Fibroblast of lung (primary cell): ENCODE results near the gene JARID2. TPM values are rescaled to one million over a fixed set of nuclear protein-coding genes. Genes with fewer than 3 reads are reported as not detected.
A peak's percentile ranks its signal among the peaks of the same experiment; 100 is the strongest.

Source experiments
- DNase-seq, 2 donors: peaks; one replicate each; pipeline versions ENCODE4 v3.0.0 to v3.0.0-alpha.2; 2010; ENCODE audit warnings: low read depth in 2 of 2
- H2AFZ ChIP-seq: 2 replicates; pipeline ENCODE4 v1.5.1; 2012; ENCODE audit warnings: low read length, control low read depth, inconsistent platforms
- H3K27ac ChIP-seq: 2 replicates; pipeline ENCODE4 v1.5.1; 2011; ENCODE audit warnings: low read length, control low read depth; ENCODE audit not compliant: insufficient read depth
- H3K27me3 ChIP-seq: 2 replicates; pipeline ENCODE4 v1.5.1; 2011; ENCODE audit warnings: mild to moderate bottlenecking, low read length; ENCODE audit not compliant: control insufficient read depth, insufficient read depth
- H3K36me3 ChIP-seq: 2 replicates; pipeline ENCODE4 v1.5.1; 2011; ENCODE audit warnings: low read length; ENCODE audit not compliant: control insufficient read depth, insufficient read depth
- H3K4me1 ChIP-seq: 2 replicates; pipeline ENCODE4 v1.5.1; 2011; ENCODE audit warnings: low read length; ENCODE audit not compliant: control insufficient read depth, insufficient read depth; ENCODE audit errors: extremely low read depth
- H3K4me2 ChIP-seq: 2 replicates; pipeline ENCODE4 v1.5.1; 2011; ENCODE audit warnings: low read length, control low read depth; ENCODE audit not compliant: insufficient read depth; ENCODE audit errors: extremely low read depth
- H3K4me3 ChIP-seq, 4 experiments: fragments of 200-600 bp in 1 of 4; sonication (generic) in 1 of 4; replicated peaks in 1 of 4; 2 replicates each; pipeline ENCODE4 v1.5.1; 2011 to 2016; ENCODE audit warnings: low read length in 4 of 4, low read depth in 3 of 4, mild to moderate bottlenecking in 3 of 4, control low read depth in 2 of 4, inconsistent platforms in 1 of 4, mixed read lengths in 1 of 4; ENCODE audit not compliant: insufficient read depth in 1 of 4; ENCODE audit errors: control extremely low read depth in 1 of 4
- H3K79me2 ChIP-seq: 2 replicates; pipeline ENCODE4 v1.5.1; 2012; ENCODE audit warnings: mild to moderate bottlenecking, low read length, inconsistent platforms; ENCODE audit not compliant: control insufficient read depth, insufficient read depth
- H3K9ac ChIP-seq: 2 replicates; pipeline ENCODE4 v1.5.1; 2011; ENCODE audit warnings: mild to moderate bottlenecking, low read length, control low read depth; ENCODE audit not compliant: insufficient read depth
- H3K9me3 ChIP-seq: 2 replicates; pipeline ENCODE4 v1.5.1; 2012; ENCODE audit warnings: low read depth, low read length; ENCODE audit not compliant: control insufficient read depth, insufficient read depth
- H4K20me1 ChIP-seq: 2 replicates; pipeline ENCODE4 v1.5.1; 2011; ENCODE audit warnings: low read length; ENCODE audit not compliant: control insufficient read depth, insufficient read depth; ENCODE audit errors: extremely low read depth
- EZH2 ChIP-seq: IDR thresholded peaks from 2 replicates; pipeline ENCODE4 v1.5.1; 2012; ENCODE audit warnings: low read length, control low read depth, mild to moderate bottlenecking; ENCODE audit errors: missing control alignments
- polyA plus RNA-seq, 2 donors: library from polyadenylated mRNA; depleted of rRNA in 1 of 2; stranded (reverse) in 1 of 2; unstranded in 1 of 2; fragments of >200 nt; gene quantifications; 2 replicates each; pipeline ENCODE4 v1.2.1, GENCODE V29; 2011 to 2012; ENCODE audit warnings: missing spikeins in 1 of 2
- total RNA-seq: library from RNA; depleted of rRNA; stranded (reverse); fragments of >200 nt; gene quantifications from 2 replicates; pipeline ENCODE4 v1.2.1, GENCODE V29; 2014
- TF ChIP-seq, protein P1 (sequence below), 2 donors: IDR thresholded peaks in 1 of 2; conservative IDR thresholded peaks in 1 of 2; 1 replicate in 1 of 2; 2 replicates in 1 of 2; pipeline ENCODE4 v1.5.1; 2011 to 2012; ENCODE audit warnings: low read length in 2 of 2, control low read depth in 1 of 2, inconsistent platforms in 1 of 2, low read depth in 1 of 2, mild to moderate bottlenecking in 1 of 2

JARID2 gene
- total and polyA plus RNA-seq, 2 donors (not counting 1 experiment from before 2014, with no cell fraction given), result 5.0 to 8.2 TPM

DNA sequence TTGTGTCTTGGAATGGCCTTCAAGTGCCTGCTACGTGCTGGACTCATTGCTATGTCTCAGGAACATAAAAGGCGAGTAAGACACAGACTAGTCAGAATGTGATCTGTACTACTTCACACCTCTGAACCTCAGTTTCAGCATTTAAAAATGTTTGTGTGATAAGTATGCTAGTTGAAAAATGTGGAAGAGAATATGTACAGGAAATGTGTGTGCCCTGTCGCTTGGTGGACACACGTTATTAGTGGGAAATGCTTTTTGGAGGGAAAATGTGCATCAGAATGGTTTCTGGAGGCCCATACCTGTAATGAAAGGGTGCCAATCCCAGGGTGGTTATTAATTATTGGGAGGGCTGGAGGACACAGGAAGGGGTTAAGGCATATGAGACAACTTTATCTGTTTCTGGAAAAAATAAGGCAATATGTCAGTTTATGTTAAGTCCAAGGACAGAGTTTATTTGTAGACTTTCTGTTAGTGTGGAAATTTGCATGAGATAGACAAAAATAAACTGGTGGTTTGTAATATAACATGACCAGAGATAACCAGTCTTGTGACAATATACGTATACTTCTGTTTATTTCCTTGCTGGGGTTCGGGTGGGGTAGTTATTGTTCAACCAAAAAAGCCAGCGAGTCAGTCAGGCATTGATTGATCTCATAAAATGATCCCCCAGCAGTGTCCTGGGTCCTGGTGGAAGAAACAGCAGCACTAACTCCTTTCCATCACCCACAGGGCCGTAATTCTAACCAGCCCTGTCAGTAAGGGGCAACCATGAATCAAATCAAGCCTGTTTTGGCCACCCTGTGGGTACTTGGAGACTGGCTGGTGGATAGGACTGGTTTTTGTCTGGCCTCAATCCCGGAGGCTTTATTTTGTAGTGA is 117.9 kb downstream of the JARID2 start:
- no peak overlapping the region for H3K27ac ChIP-seq
- H3K4me2 ChIP-seq, result no peak overlapping the region
- H3K27me3 ChIP-seq, result no peaks in the 10 kb centered on the region

DNA sequence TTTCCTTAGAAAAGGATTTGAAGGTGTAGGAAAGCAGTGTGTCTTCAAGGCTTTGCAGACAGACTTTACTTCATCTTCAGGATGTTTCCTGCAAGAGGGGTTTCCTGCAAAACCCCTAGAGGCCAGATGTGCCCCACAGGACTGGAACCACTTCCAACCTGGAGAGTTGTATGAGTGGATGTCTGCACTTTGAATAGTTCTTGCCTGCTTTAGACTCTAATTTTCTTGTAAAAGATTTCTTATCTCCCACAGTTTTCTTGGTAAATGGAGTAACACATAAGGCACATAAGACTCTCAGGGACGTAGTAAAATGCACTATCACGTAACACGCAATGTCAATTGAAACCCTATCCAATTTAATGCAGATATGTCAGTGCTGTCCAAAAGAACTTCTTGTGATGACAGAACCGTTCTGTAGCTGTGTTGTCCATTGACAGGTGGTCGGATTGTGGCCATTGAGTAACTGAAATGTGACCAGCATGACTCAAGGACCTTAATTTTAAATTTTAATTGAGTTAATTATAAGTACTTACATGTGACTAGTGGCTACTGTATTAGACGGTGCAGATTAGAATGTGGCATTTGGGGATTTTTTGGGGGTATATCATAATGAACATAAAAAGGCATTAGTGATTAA is 118.7 kb downstream of the JARID2 start:
- no peak overlapping the region for H2AFZ ChIP-seq
- H3K4me2 ChIP-seq, result no peak overlapping the region
- no peaks in the 10 kb centered on the region for H3K36me3 ChIP-seq
- H3K9ac ChIP-seq, result no peak overlapping the region
- peaks cover 4% of the 10 kb centered on the region for H4K20me1 ChIP-seq
- H3K27me3 ChIP-seq, result no peaks in the 10 kb centered on the region
- no peak for TF ChIP-seq EZH2
- TF ChIP-seq, protein P1, sequence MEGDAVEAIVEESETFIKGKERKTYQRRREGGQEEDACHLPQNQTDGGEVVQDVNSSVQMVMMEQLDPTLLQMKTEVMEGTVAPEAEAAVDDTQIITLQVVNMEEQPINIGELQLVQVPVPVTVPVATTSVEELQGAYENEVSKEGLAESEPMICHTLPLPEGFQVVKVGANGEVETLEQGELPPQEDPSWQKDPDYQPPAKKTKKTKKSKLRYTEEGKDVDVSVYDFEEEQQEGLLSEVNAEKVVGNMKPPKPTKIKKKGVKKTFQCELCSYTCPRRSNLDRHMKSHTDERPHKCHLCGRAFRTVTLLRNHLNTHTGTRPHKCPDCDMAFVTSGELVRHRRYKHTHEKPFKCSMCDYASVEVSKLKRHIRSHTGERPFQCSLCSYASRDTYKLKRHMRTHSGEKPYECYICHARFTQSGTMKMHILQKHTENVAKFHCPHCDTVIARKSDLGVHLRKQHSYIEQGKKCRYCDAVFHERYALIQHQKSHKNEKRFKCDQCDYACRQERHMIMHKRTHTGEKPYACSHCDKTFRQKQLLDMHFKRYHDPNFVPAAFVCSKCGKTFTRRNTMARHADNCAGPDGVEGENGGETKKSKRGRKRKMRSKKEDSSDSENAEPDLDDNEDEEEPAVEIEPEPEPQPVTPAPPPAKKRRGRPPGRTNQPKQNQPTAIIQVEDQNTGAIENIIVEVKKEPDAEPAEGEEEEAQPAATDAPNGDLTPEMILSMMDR (conservative IDR thresholded peaks at IDR 0.05 in 1 of 2, IDR thresholded peaks at IDR 0.05 in 1 of 2; ENCODE audit: low read depth in 1 of 2, low read length in 2 of 2), result no peak
- DNase-seq, result no peak
- H3K4me1 ChIP-seq, result peaks cover 4% of the 10 kb centered on the region
- no peak overlapping the region for H3K27ac ChIP-seq
- no peaks in the 10 kb centered on the region for H3K9me3 ChIP-seq
- peaks cover 11% of the 10 kb centered on the region for H3K79me2 ChIP-seq
- H3K4me3 ChIP-seq, result no peak overlapping the region

More for the DNA sequence above, 117.9 kb downstream of the JARID2 start:
- H3K4me3 ChIP-seq, result no peak overlapping the region
- no peaks in the 10 kb centered on the region for H3K9me3 ChIP-seq
- peaks cover 4% of the 10 kb centered on the region for H4K20me1 ChIP-seq
- peaks cover 12% of the 10 kb centered on the region for H3K79me2 ChIP-seq
- no peak overlapping the region for H2AFZ ChIP-seq
- no peak for TF ChIP-seq EZH2
- TF ChIP-seq, protein P1 (conservative IDR thresholded peaks at IDR 0.05 in 1 of 2, IDR thresholded peaks at IDR 0.05 in 1 of 2; ENCODE audit: low read depth in 1 of 2, low read length in 2 of 2), result no peak
- no peak overlapping the region for H3K9ac ChIP-seq
- no peaks in the 10 kb centered on the region for H3K36me3 ChIP-seq
- peaks cover 4% of the 10 kb centered on the region for H3K4me1 ChIP-seq
- DNase-seq, result no peak

DNA sequence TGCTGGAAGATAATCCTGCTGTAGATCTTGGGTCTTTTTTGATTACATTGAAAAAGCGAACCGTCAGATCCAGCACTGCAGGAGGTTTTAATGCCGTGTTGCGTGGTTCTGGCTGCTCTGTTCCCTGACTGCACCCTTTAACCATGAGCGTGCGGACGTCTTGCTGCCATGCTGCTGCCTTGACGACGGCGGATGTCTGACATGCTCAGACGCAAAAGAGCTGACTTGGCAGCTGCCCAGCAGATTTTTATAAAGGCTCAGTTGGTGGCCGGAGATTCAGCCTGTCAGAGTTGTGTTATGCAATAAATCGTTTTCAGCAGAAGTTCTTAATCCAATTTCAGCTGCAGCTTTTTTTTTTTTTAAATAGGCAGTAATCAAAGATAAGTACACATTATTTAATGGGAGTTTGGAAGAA is 119.4 kb downstream of the JARID2 start:
- peak overlapping the region in 1 of 4 experiments; percentile 21 for H3K4me3 ChIP-seq
- peak overlapping the region; percentile 57 for H3K4me2 ChIP-seq
- no peaks in the 10 kb centered on the region for H3K36me3 ChIP-seq
- peaks cover 11% of the 10 kb centered on the region for H3K79me2 ChIP-seq
- H3K27ac ChIP-seq, result no peak overlapping the region
- no peaks in the 10 kb centered on the region for H3K27me3 ChIP-seq
- TF ChIP-seq, protein P1 (conservative IDR thresholded peaks at IDR 0.05 in 1 of 2, IDR thresholded peaks at IDR 0.05 in 1 of 2; ENCODE audit: low read depth in 1 of 2, low read length in 2 of 2), result no peak
- TF ChIP-seq EZH2, result no peak
- H3K4me1 ChIP-seq, result peaks cover 6% of the 10 kb centered on the region
- H2AFZ ChIP-seq, result no peak overlapping the region
- H4K20me1 ChIP-seq, result peaks cover 4% of the 10 kb centered on the region
- no peak overlapping the region for H3K9ac ChIP-seq
- DNase-seq, result peak; percentile 82 to 86
- H3K9me3 ChIP-seq, result no peaks in the 10 kb centered on the region
